ENCODE results near the gene ZNF322.

The ZNF322 gene

GRCh38 chr6:26613689-26614683 lies 45.6 kb downstream of the ZNF322 start:
- no peak for DNase-seq

- no peak for DNase-seq
These were observed 46.3 kb downstream of the ZNF322 start for GRCh38 chr6:26613201-26613600.

GRCh38 chr6:26611599-26611998 lies 47.9 kb downstream of the ZNF322 start:
- no peak for DNase-seq

GRCh38 chr6:26609463-26609862 lies 50.1 kb downstream of the ZNF322 start:
- no peak for DNase-seq

GRCh38 chr6:26607434-26608230 lies 51.9 kb downstream of the ZNF322 start:
- peak; percentile 53 for DNase-seq

GRCh38 chr6:26604797-26605196 lies 54.7 kb downstream of the ZNF322 start:
- DNase-seq = no peak

GRCh38 chr6:26604026-26604425 lies 55.5 kb downstream of the ZNF322 start:
- no peak for DNase-seq

DNA sequence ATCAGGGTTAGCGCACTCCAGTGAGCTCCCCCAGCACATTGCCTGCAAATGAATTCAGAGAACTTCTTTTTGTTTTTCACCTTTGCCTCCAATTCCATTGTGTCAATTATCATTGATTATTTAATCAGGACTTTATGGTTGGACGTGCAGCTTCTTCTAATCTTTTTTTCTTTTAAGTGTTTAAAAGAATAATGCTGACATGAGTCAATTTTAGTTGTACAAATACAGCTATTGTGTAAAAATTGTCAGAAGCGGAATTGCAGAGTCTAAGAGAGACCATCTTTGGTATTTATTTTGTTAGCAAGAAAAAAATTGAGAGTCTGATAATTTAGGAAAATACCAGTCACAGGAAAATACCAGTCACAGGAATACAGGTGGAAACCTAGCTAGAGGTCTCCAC lies 57.3 kb downstream of the ZNF322 start:
- no peak for DNase-seq

- no peak for DNase-seq
These were observed 58.8 kb downstream of the ZNF322 start for GRCh38 chr6:26600759-26601158.

DNA sequence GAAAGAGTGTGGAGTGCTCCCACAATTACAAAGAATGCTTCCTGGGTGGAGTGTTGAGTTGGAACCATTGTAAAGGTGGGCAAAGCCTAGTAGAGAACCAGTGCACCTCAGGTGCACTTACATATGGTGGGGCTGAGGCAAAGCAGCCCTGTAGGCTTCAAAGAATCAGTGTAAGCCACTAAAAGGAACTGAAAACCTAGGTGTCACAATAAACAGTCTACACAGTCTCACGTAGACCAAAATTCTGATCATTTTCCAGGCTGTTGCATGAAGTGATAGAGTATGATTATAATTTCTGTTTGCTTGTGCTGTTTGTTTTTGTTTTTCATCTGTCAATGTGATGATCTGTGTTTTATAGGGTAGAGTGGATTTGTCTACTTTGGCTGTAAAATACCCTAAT lies 60.0 kb downstream of the ZNF322 start:
- no peak for DNase-seq

DNA sequence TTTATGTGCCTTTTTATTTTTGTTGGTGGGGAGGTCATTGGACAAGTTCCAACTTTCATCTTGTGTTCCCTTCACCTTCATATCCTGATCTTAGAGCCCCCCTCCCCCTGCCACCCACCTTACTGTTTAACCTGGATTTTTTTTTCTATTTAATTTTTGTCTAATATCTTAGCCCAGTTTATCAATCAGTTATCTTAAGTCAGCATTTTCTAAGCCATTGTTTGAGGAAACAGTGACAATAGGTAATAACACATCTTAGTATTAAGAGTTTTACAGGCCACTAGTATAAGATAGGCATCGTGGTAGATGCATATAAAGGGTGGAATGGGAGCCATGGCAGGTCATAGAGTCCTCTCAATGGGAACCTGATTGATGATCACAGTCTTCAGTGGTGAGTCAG lies 60.4 kb downstream of the ZNF322 start:
- no peak for DNase-seq

- DNase-seq = no peak
These were observed 61.3 kb downstream of the ZNF322 start for GRCh38 chr6:26598267-26598666.

DNA sequence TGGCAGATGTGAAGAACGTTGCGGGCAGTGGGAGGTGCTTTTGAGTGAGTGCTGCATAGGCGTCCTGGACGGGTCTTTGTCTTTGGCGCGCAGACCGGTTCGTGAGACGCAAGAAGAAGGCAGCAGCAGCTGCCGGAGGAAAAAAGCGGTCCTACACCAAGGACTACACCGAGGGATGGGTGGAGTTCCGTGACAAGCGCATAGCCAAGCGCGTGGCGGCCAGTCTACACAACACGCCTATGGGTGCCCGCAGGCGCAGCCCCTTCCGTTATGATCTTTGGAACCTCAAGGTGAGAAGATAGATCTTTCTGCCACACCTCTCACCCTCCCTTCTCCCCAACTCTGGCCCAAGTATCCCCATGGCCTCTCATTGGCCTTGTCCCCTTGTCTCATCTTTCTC lies 61.7 kb downstream of the ZNF322 start:
- DNase-seq = no peak

DNA sequence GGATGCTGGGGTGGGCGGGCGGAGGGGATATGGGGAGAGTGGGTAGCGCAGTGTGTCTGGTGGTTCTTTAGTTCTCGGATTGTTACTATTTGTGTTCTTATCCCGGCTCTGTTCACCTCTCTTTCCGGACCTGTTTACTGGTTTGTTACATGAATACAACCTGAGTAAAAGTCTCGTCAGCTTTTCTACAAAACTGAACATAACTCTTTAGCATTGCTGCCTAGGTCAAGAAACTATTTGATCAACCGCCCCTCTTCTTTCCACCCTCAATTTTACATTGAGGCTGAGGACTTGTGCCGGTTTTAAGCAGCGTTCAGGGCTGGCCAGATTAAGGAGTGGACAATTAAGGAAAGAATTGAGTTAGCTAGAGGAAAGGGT lies 62.2 kb downstream of the ZNF322 start:
- DNase-seq = no peak

DNA sequence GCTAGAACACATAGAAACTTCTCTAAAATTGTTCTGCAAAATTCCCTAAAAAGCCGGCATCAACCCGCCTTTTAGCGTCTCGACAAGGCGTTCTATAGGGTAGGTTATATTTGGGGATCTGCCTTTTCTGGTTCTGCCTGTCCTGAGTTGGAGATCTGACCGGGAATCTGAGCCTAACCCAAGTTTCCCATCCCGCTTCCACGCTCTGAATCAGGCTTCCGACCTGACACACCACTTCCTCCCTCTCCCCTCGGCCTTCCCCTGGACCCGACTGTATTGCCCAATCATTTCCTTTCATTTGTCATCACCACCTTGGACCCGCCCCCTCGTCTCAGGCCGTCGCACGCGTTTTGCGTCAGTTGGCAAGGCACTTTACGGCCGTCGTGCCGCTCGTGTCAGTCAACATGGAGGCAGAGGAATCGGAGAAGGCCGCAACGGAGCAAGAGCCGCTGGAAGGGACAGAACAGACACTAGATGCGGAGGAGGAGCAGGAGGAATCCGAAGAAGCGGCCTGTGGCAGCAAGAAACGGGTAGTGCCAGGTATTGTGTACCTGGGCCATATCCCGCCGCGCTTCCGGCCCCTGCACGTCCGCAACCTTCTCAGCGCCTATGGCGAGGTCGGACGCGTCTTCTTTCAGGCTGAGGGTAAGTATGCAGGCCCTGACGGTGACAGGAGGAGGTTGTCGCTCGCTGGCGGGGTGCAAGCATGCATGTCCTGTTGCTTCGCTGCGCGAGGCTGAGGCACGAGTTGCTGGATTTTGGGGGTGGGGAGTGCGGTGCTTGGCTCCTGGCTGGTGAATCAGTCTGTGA lies 62.8 kb downstream of the ZNF322 start, which contains the start of gene ABT1:
TSS of gene ABT1 (plus strand) at position 375 of the 810 bp plus-strand sequence. CDS start at position 405, 30 bp downstream.
- DNase-seq = peak; percentile 99

DNA sequence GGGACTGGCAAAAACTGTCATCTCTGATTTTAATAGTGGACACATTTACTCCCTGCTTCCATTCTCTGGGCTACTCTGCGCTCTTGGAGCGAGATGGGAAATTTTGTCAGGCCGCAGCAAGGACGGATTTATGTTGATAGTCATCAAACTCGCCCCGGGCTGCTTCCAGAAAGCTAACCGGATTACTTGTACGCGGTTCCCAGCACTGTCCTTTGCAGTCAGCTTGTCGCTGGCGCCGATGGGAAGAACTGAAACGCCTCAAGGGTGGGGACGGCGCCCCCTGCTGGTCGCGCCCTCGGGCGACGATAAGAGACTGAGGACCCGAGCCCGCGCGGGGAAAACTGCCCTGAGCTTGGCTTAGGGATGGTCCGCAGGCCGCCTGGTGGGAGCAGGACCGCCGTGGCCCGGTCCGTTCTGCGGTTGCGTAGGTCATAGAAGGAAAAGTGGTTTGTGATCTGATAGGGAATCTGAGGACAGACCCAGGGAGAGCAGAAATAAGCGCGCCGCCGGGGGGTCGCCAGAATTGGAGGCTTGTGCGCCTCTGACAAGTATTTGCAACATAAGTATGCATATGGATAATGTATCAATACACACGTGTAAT lies 63.8 kb downstream of the ZNF322 start:
- peak; percentile 85 for DNase-seq

GRCh38 chr6:26594730-26595632 lies 64.6 kb downstream of the ZNF322 start:
- peak; percentile 72 for DNase-seq

DNA sequence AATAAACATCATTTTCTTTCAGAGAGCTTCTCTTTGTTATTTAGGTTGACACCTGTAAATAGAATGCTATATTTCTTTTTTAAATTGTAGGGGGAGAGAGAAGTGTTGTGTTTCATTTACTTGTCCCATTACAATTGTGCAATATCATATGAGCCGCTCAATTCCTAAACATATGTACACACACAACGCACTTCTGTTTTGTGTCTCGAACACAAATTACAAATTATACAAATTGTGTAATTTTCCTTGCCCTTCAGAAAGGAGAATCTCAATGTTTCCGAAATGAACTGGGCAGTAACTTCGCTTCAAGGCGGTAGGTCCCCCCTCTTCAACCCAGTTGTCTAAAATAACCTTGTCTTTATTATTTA lies 65.4 kb downstream of the ZNF322 start:
- DNase-seq = no peak

GRCh38 chr6:26593278-26594130 lies 66.0 kb downstream of the ZNF322 start:
- no peak for DNase-seq

DNA sequence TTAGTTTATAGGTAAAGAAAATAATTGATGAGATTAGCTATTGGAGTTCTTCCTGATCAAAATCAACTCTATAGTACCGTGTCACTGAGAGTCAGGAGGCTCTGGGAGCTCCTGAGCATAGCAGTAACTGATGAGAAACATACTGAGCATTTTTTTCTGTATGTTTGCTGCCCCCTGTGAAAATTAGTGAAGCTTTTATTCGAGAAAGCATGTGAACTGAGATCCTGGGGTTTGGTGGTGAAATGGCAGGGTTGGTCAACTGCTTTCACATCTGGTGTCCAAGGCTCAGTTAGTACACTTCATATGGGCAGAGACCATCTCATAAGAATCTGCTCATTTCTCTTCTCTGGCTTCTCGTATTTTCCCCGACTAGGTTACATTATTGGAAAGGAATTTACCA lies 66.9 kb downstream of the ZNF322 start:
- no peak for DNase-seq
